A549 (cell line): ENCODE results near the gene JUP. TPM values are rescaled to one million over a fixed set of nuclear protein-coding genes. Genes with fewer than 3 reads are reported as not detected.

ENCODE experiments used
- ATAC-seq, 2 experiments: fragments of 200-7000 bp in 1 of 2; fragments of >200 bp in 1 of 2; cut with Nextera tagmentation in 1 of 2; cut with Tn5 transposase in 1 of 2; 3 replicates each; pipeline versions ENCODE4 v1.8.0 to v1.9.1; 2018 to 2020; ENCODE audit warnings: mild to moderate bottlenecking in 1 of 2, moderate library complexity in 1 of 2
- CTCF ChIA-PET: fragments of 300-600 bp; sonication (Branson Sonifier 250); formaldehyde crosslinking; extraction: SDS; loops from one replicate; lab custom pipeline; 2021; ENCODE audit warnings: antibody characterized with exemption, inconsistent platforms; lab: Yijun Ruan, JAX
- POLR2A ChIA-PET: fragments of 350-600 bp; formaldehyde crosslinking; extraction: SDS; loops from one replicate; lab custom pipeline; 2021; ENCODE audit warnings: antibody characterized with exemption, inconsistent platforms; lab: Yijun Ruan, JAX
- DNase-seq, 2 experiments: peaks; one replicate each; pipeline versions ENCODE4 v3.0.0 to v3.0.0-alpha.2; 2011 to 2016; ENCODE audit warnings: low read depth in 1 of 2, low spot score in 1 of 2
- FAIRE-seq: peaks from 2 replicates; lab custom pipeline; 2011; peaks lifted over from hg19 to GRCh38; lab: Jason Lieb, UNC
- H3K27ac ChIP-seq, 2 experiments: fragments of >200 bp; sonication (Bioruptor Twin); formaldehyde crosslinking; 3 replicates each; pipeline ENCODE4 v1.5.1; 2016 to 2017
- H3K4me1 ChIP-seq: fragments of >200 bp; sonication (Bioruptor Twin); formaldehyde crosslinking; 3 replicates; pipeline ENCODE4 v1.6.1; 2016
- H3K4me2 ChIP-seq: fragments of >200 bp; sonication (Bioruptor Twin); formaldehyde crosslinking; 3 replicates; pipeline ENCODE4 v1.6.1; 2016
- H3K4me3 ChIP-seq: fragments of >200 bp; sonication (Bioruptor Twin); formaldehyde crosslinking; 3 replicates; pipeline ENCODE4 v1.5.1; 2016
- H3K9me3 ChIP-seq: fragments of >200 bp; sonication (Bioruptor Twin); formaldehyde crosslinking; 3 replicates; pipeline ENCODE4 v1.6.1; 2016
- ATOH8 ChIP-seq: fragments of 250-450 bp; sonication (Bioruptor Pico); IDR thresholded peaks from 2 replicates; pipeline ENCODE4 v1.5.0; 2020; ENCODE audit warnings: low read depth, mild to moderate bottlenecking, moderate library complexity
- BCL3 ChIP-seq: fragments of >200 bp; sonication (Bioruptor Twin); formaldehyde crosslinking; IDR thresholded peaks from 3 replicates; pipeline ENCODE4 v1.6.1; 2016
- BHLHE40 ChIP-seq: IDR thresholded peaks from 2 replicates; pipeline ENCODE4 v1.6.1; 2012; ENCODE audit warnings: low read depth, low read length, inconsistent platforms
- CBX2 ChIP-seq: fragments of 200-600 bp; sonication (generic); IDR thresholded peaks from 2 replicates; pipeline ENCODE4 v1.6.1; 2016; ENCODE audit warnings: low read depth, mild to moderate bottlenecking, borderline replicate concordance
- CHD4 ChIP-seq: fragments of 200-600 bp; sonication (generic); IDR thresholded peaks from 2 replicates; pipeline ENCODE4 v1.6.1; 2016; ENCODE audit warnings: antibody characterized with exemption, mild to moderate bottlenecking, borderline replicate concordance
- E2F6 ChIP-seq: IDR thresholded peaks from 2 replicates; pipeline ENCODE4 v1.6.1; 2012; ENCODE audit warnings: low read depth, borderline replicate concordance
- ESRRA ChIP-seq: fragments of 150-350 bp; IDR thresholded peaks from 2 replicates; pipeline ENCODE4 v1.6.1; 2014; ENCODE audit warnings: mild to moderate bottlenecking, low read length, borderline replicate concordance
- FOSB ChIP-seq: fragments of 250-450 bp; sonication (Bioruptor Pico); IDR thresholded peaks from 2 replicates; pipeline ENCODE4 v1.5.0; 2020; ENCODE audit warnings: mild to moderate bottlenecking, moderate library complexity
- FOSL2 ChIP-seq, 2 experiments: fragments of 450-650 bp in 1 of 2; fragments of >200 bp in 1 of 2; sonication (Bioruptor Twin) in 1 of 2; formaldehyde crosslinking; IDR thresholded peaks; 2 replicates each; pipeline versions ENCODE4 v1.5.0 to v1.6.1; 2016 to 2020; ENCODE audit warnings: mild to moderate bottlenecking in 1 of 2, moderate library complexity in 1 of 2
- HDAC2 ChIP-seq: fragments of 200-600 bp; sonication (generic); IDR thresholded peaks from 2 replicates; pipeline ENCODE4 v1.6.1; 2016
- HES2 ChIP-seq: fragments of >200 bp; sonication (Bioruptor Twin); formaldehyde crosslinking; IDR thresholded peaks from 2 replicates; pipeline ENCODE4 v1.6.1; 2016
- HEYL ChIP-seq: fragments of 250-450 bp; sonication (Bioruptor Pico); IDR thresholded peaks from 2 replicates; pipeline ENCODE4 v1.8.0; 2021; ENCODE audit warnings: mild to moderate bottlenecking, moderate library complexity
- JUN ChIP-seq, 2 experiments: fragments of >200 bp; sonication (Bioruptor Twin); formaldehyde crosslinking; IDR thresholded peaks; 2 replicates in 1 of 2; 3 replicates in 1 of 2; pipeline ENCODE4 v1.6.1; 2016 to 2017
- KDM5A ChIP-seq: fragments of 200-600 bp; sonication (generic); IDR thresholded peaks from 2 replicates; pipeline ENCODE4 v1.6.1; 2016; ENCODE audit warnings: antibody characterized with exemption, mild to moderate bottlenecking
- MAFK ChIP-seq: fragments of 450-650 bp; IDR thresholded peaks from 2 replicates; pipeline ENCODE4 v1.6.1; 2014; ENCODE audit not compliant: partially characterized antibody
- MAX ChIP-seq: IDR thresholded peaks from 2 replicates; pipeline ENCODE4 v1.6.1; 2012
- MAZ ChIP-seq: fragments of 150-350 bp; IDR thresholded peaks from 2 replicates; pipeline ENCODE4 v1.6.1; 2014; ENCODE audit warnings: antibody characterized with exemption, low read depth, low read length, borderline replicate concordance
- NFE2L2 ChIP-seq: fragments of 150-350 bp; conservative IDR thresholded peaks from 2 replicates; pipeline ENCODE4 v1.6.1; 2014; ENCODE audit warnings: low read length
- NPAS2 ChIP-seq: fragments of 250-450 bp; sonication (Bioruptor Pico); IDR thresholded peaks from 2 replicates; pipeline ENCODE4 v1.8.0; 2022; ENCODE audit warnings: mild to moderate bottlenecking, moderate library complexity, borderline replicate concordance
- TP53 ChIP-seq: fragments of 250-450 bp; sonication (Bioruptor Pico); IDR thresholded peaks from 2 replicates; pipeline ENCODE4 v1.5.0; 2021; ENCODE audit warnings: mild to moderate bottlenecking, moderate library complexity
- ZC3H11A ChIP-seq: fragments of 450-650 bp; IDR thresholded peaks from 2 replicates; pipeline ENCODE4 v1.6.1; 2014; ENCODE audit warnings: antibody characterized with exemption, mild to moderate bottlenecking
- ZNF302 ChIP-seq: fragments of 250-450 bp; sonication (Bioruptor Pico); IDR thresholded peaks from 2 replicates; pipeline ENCODE4 v1.9.0; 2021; ENCODE audit warnings: inconsistent platforms, mild to moderate bottlenecking, moderate library complexity
- WGBS: methylation state at CpG from one replicate; pipeline ENCODE4 v1.1.6; 2017; ENCODE audit errors: missing lambda C conversion rate; 5-methylcytosine and 5-hydroxymethylcytosine counted together
- polyA plus RNA-seq, 4 experiments: library from polyadenylated mRNA; depleted of rRNA in 3 of 4; stranded (reverse); fragments of >200 nt; fragmentation: RNase III in 1 of 4; extraction: RNeasy Plus Mini Kit Qiagen cat#74134 plus additional on column Dnase treatment in 1 of 4; gene quantifications; 2 replicates in 3 of 4; 3 replicates in 1 of 4; pipeline ENCODE4 v1.2.3, GENCODE V29; 2011 to 2017

Gene JUP
- polyA plus RNA-seq, 2 of the 4 experiments (the other 2 are of a cell fraction) = 54.8 to 107 TPM

- no peak for TF ChIP-seq HES2
Observed at GRCh38 chr17:41771389-41772206, 14.9 kb downstream of the JUP start (continued).

GRCh38 chr17:41769985-41770384 lies 16.5 kb downstream of the JUP start:
- Histone ChIP-seq H3K27ac (0 out of 6 replicates have a peak overlapping the region, but pooled peaks of 1 of the 2 experiments have one; percentile 4), H3K4me1 (peaks cover 35% of the 10 kb centered on the region), H3K9me3 (no peaks in the 10 kb centered on the region), H3K4me2 (no peak overlapping the region), H3K4me3 (no peak overlapping the region)
- FAIRE-seq (no peak), ATAC-seq (no peak), DNase-seq (no peak)
- ChIA-PET POLR2A (interaction anchor here (2.6 kb wide), 1 partner anchor 17 kb away, joined by 6 read pairs; the partner anchor contains the start of gene JUP), CTCF (interaction anchor here (52.0 to 96.0 kb wide), 2 partner anchors 18 to 20 kb away, joined by 3262 read pairs; partner anchors contain the start of genes FKBP10, GAST, HAP1 and JUP)
- TF ChIP-seq HDAC2 (0 out of 2 replicates have a peak, but pooled peaks have one; percentile 37), MAZ (no peak), CHD4 (0 out of 2 replicates have a peak, but pooled peaks have one; percentile 61)
- WGBS = 65% methylated on average over 3 of the region's 3 CpGs

GRCh38 chr17:41769346-41769862 lies 17.1 kb downstream of the JUP start:
- Histone ChIP-seq H3K4me1 (peaks cover 29% of the 10 kb centered on the region), H3K4me2 (no peak overlapping the region), H3K9me3 (no peaks in the 10 kb centered on the region), H3K4me3 (no peak overlapping the region), H3K27ac (no peak overlapping the region)
- FAIRE-seq (no peak), ATAC-seq (no peak), DNase-seq (no peak)
- CTCF ChIA-PET = interaction anchor here (52.0 to 96.0 kb wide), 2 partner anchors 18 to 19 kb away, joined by 3262 read pairs; partner anchors contain the start of genes FKBP10, GAST, HAP1 and JUP
- 86% methylated on average over 6 of the region's 16 CpGs for WGBS
- TF ChIP-seq NFE2L2 (no peak), FOSB (CRISPR knock-in tag) (no peak), ATOH8 (CRISPR knock-in tag) (no peak), MAFK (no peak), FOSL2 (IDR thresholded peaks at IDR 0.05) (no peak), FOSL2 (CRISPR knock-in tag; IDR thresholded peaks at IDR 0.05) (no peak), TP53 (no peak), E2F6 (no peak), BCL3 (no peak), JUN (IDR thresholded peaks at IDR 0.05) (no peak), BHLHE40 (no peak), CBX2 (no peak), ZC3H11A (no peak), NPAS2 (CRISPR knock-in tag) (no peak), CHD4 (no peak), KDM5A (no peak), HEYL (CRISPR knock-in tag) (no peak), MAX (no peak), ZNF302 (no peak), ESRRA (no peak)
- POLR2A ChIA-PET = interaction anchor here (2.6 kb wide), 1 partner anchor 17 kb away, joined by 6 read pairs; the partner anchor contains the start of gene JUP
